SK-N-MC (cell line): ENCODE measurements around the gene SWI5.

Experiments used
- EZH2 ChIP-seq: fragments of 200-600 bp; sonication (generic); IDR thresholded peaks from one replicate; pipeline ENCODE4 v1.6.1; 2017; ENCODE audit warnings: antibody characterized with exemption
- POLR2AphosphoS5 ChIP-seq: IDR thresholded peaks from 2 replicates; pipeline ENCODE4 v1.6.1; 2012; ENCODE audit warnings: mild to moderate bottlenecking, low read depth, low read length, borderline replicate concordance

GRCh38 chr9:128262687-128263086, 13.4 kb upstream of the SWI5 start:
- TF ChIP-seq EZH2 (no peak), POLR2AphosphoS5 (no peak)
